ENCODE results near the gene HSPA8.

GRCh38 chr11:123083623-123084029 lies 21.7 kb upstream of the HSPA8 start:
- TF ChIP-seq CTCF (IDR thresholded peaks at IDR 0.05) (no peak), POLR2A (IDR thresholded peaks at IDR 0.05) (no peak)

All from breast epithelium (tissue), 3 donors.